Head of caudate nucleus (tissue), 42 donors: ENCODE data around the gene MCC.
A peak's percentile ranks its signal among the peaks of the same experiment; 100 is the strongest.

ENCODE experiments used
- DNase-seq, 42 donors: peaks; one replicate each; pipeline versions ENCODE4 v3.0.0 to v3.0.0-alpha.2; 2020 to 2021; ENCODE audit warnings: mixed read lengths in 7 of 42
- intact Hi-C: fragments of 100-400 bp; cut with DNase I; formaldehyde crosslinking; loops from one replicate; pipeline ENCODE4 v1.15.0; 2022

Gene MCC

GRCh38 chr5:113379936-113380806 is 108.1 kb downstream of the MCC start:
- intact Hi-C loops: loop anchor here (5.0 to 10.0 kb wide), 2 partner anchors 125 to 227 kb away; no protein-coding TSS in a partner anchor
- DNase-seq: no peak

GRCh38 chr5:113378959-113379541 is 109.2 kb downstream of the MCC start:
- peak in 41 of 42 donors; percentile 16 to 87 (median 64) for DNase-seq
- intact Hi-C loops: loop anchor here (5.0 to 10.0 kb wide), 2 partner anchors 126 to 228 kb away; no protein-coding TSS in a partner anchor

- no peak for DNase-seq
- intact Hi-C loops: loop anchor here (5.0 to 10.0 kb wide), 2 partner anchors 126 to 229 kb away; no protein-coding TSS in a partner anchor
These were observed 109.7 kb downstream of the MCC start for GRCh38 chr5:113378514-113378913.

- DNase-seq: no peak
These were observed 110.2 kb downstream of the MCC start for GRCh38 chr5:113378081-113378480.

GRCh38 chr5:113376640-113377039 is 111.6 kb downstream of the MCC start:
- no peak for DNase-seq
- intact Hi-C loops: loop anchor here (5.0 to 10.0 kb wide), 2 partner anchors 128 to 231 kb away; no protein-coding TSS in a partner anchor

More at GRCh38 chr5:113378081-113378480, 110.2 kb downstream of the MCC start:
- intact Hi-C loops: loop anchor here (5.0 to 10.0 kb wide), 2 partner anchors 127 to 229 kb away; no protein-coding TSS in a partner anchor

- intact Hi-C loops: loop anchor here (5.0 to 10.0 kb wide), 2 partner anchors 129 to 232 kb away; no protein-coding TSS in a partner anchor
- DNase-seq: no peak
These were observed 112.7 kb downstream of the MCC start for GRCh38 chr5:113375480-113376060.

- intact Hi-C loops: loop anchor here (10.0 kb wide), 1 partner anchor 131 kb away; no protein-coding TSS in a partner anchor
- no peak for DNase-seq
These were observed 114.8 kb downstream of the MCC start for GRCh38 chr5:113373426-113373825.

- intact Hi-C loops: loop anchor here (10.0 kb wide), 1 partner anchor 133 kb away; no protein-coding TSS in a partner anchor
- no peak for DNase-seq
These were observed 116.5 kb downstream of the MCC start for GRCh38 chr5:113371721-113372196.

- intact Hi-C loops: no loop called here
- no peak for DNase-seq
These were observed 120.7 kb downstream of the MCC start for GRCh38 chr5:113367586-113367985.

- intact Hi-C loops: no loop called here
- no peak for DNase-seq
These were observed 123.8 kb downstream of the MCC start for GRCh38 chr5:113364466-113364865.

GRCh38 chr5:113361701-113362100 is 126.6 kb downstream of the MCC start:
- intact Hi-C loops: no loop called here
- no peak for DNase-seq

- DNase-seq: no peak
- intact Hi-C loops: no loop called here
These were observed 128.8 kb downstream of the MCC start for GRCh38 chr5:113359419-113359818.

GRCh38 chr5:113358696-113359095 is 129.6 kb downstream of the MCC start:
- no peak for DNase-seq
- intact Hi-C loops: no loop called here

- DNase-seq: no peak
- intact Hi-C loops: no loop called here
These were observed 130.4 kb downstream of the MCC start for GRCh38 chr5:113357696-113358476.

- intact Hi-C loops: no loop called here
- DNase-seq: no peak
These were observed 131.8 kb downstream of the MCC start for GRCh38 chr5:113356487-113356886.

GRCh38 chr5:113354055-113354454 is 134.2 kb downstream of the MCC start:
- intact Hi-C loops: no loop called here
- no peak for DNase-seq

- no peak for DNase-seq
- intact Hi-C loops: no loop called here
These were observed 140.7 kb downstream of the MCC start for GRCh38 chr5:113347572-113347971.
